Astrocyte (in vitro differentiated cells and primary cell): ENCODE results near the gene PTH1R.

ENCODE experiments used
- EZH2 ChIP-seq: IDR thresholded peaks from 2 replicates; pipeline ENCODE4 v1.6.1; 2012; ENCODE audit warnings: mild to moderate bottlenecking, low read length, inconsistent platforms; ENCODE audit not compliant: insufficient read depth
- TF ChIP-seq, protein P1 (sequence below): IDR thresholded peaks from 2 replicates; pipeline ENCODE4 v1.5.1; 2011; ENCODE audit warnings: low read depth, mild to moderate bottlenecking, inconsistent platforms, low read length, moderate library complexity; ENCODE audit not compliant: insufficient read depth

DNA sequence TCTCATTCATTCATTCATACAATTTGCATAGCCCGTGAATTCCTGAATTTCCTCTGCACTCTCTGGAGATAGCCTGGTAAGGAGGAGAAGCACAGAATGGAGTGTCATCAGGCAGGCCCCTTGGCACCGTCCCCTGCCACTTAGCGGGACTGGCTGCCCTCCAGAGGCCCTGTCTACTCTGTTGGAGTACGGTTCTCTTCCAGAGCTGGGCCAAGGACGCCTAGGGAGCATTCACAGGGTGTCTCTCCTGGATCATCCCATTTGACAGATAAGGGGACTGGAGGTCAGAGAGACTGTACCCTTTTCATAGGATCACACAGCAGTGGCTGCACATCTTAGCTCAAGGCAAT lies 48.0 kb downstream of the PTH1R start:
- TF ChIP-seq, protein P1, sequence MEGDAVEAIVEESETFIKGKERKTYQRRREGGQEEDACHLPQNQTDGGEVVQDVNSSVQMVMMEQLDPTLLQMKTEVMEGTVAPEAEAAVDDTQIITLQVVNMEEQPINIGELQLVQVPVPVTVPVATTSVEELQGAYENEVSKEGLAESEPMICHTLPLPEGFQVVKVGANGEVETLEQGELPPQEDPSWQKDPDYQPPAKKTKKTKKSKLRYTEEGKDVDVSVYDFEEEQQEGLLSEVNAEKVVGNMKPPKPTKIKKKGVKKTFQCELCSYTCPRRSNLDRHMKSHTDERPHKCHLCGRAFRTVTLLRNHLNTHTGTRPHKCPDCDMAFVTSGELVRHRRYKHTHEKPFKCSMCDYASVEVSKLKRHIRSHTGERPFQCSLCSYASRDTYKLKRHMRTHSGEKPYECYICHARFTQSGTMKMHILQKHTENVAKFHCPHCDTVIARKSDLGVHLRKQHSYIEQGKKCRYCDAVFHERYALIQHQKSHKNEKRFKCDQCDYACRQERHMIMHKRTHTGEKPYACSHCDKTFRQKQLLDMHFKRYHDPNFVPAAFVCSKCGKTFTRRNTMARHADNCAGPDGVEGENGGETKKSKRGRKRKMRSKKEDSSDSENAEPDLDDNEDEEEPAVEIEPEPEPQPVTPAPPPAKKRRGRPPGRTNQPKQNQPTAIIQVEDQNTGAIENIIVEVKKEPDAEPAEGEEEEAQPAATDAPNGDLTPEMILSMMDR, result no peak
- TF ChIP-seq EZH2, result no peak
